ENCODE data around the gene NCKAP5.

Gene NCKAP5

DNA sequence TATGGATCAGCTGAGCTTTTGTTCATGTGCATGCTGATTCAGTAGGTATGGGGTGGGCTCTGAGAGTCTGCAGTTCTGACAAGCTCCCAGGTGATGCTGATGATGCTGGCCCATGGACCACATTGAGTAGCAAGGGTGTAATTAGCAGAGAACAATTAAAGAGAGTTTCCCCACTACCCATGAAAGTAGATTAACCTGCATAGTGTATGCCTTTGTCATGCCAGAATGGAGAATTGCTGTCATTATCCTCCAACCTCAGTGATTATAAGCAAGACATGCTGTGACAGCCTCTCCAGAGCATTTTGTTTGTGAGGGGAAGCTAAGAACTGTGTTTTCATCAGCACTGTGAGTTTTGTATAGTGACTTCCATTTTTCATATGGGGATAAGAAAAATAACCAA is 838.7 kb downstream of the NCKAP5 start:
- Histone ChIP-seq H3K4me3 (ENCODE audit: low read depth in 1 of 2, low read length in 2 of 2) (no peak overlapping the region), H3K27me3 (ENCODE audit: control insufficient read depth in 1 of 2, insufficient read depth in 2 of 2, low read length in 2 of 2) (no peaks in the 10 kb centered on the region), H3K9me3 (ENCODE audit: control insufficient read depth in 1 of 2, low read length in 2 of 2) (no peaks in the 10 kb centered on the region), H3K36me3 (ENCODE audit: control insufficient read depth in 1 of 2, insufficient read depth in 2 of 2, low read length in 2 of 2) (no peaks in the 10 kb centered on the region), H3K27ac (ENCODE audit: low read depth, low read length) (no peak overlapping the region), H3K9ac (ENCODE audit: low read depth in 1 of 2, low read length in 2 of 2) (no peak overlapping the region), H3K4me1 (ENCODE audit: control insufficient read depth in 1 of 2, insufficient read depth in 2 of 2, low read length in 2 of 2) (no peaks in the 10 kb centered on the region)

GRCh38 chr2:132726155-132726554 is 842.1 kb downstream of the NCKAP5 start:
- no peaks in the 10 kb centered on the region for H3K4me1 ChIP-seq (ENCODE audit: control insufficient read depth in 1 of 2, insufficient read depth in 2 of 2, low read length in 2 of 2)
- H3K27ac ChIP-seq (ENCODE audit: low read depth, low read length), result no peak overlapping the region
- H3K9me3 ChIP-seq (ENCODE audit: control insufficient read depth in 1 of 2, low read length in 2 of 2), result no peaks in the 10 kb centered on the region
- H3K36me3 ChIP-seq (ENCODE audit: control insufficient read depth in 1 of 2, insufficient read depth in 2 of 2, low read length in 2 of 2), result no peaks in the 10 kb centered on the region
- no peaks in the 10 kb centered on the region for H3K27me3 ChIP-seq (ENCODE audit: control insufficient read depth in 1 of 2, insufficient read depth in 2 of 2, low read length in 2 of 2)
- no peak overlapping the region for H3K9ac ChIP-seq (ENCODE audit: low read depth in 1 of 2, low read length in 2 of 2)
- no peak overlapping the region for H3K4me3 ChIP-seq (ENCODE audit: low read depth in 1 of 2, low read length in 2 of 2)

DNA sequence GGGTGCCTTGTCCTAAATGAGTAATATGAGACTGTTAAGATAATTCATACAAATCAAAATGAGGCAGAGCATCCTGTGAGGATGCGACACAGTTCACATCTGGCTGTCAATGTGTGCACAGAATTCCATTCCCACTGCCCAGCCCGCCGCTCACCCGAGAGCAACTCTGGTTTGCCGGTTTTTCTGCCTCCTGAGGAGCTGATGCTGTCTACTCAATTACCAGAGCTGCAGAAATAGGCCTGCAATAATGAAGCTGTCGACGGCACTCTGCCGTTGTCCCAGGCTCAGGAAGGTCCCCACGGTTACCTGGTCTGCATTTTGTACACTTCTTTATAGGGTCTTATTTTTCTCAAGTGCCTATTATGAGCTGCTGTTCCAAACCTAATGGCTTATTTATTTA is 842.5 kb downstream of the NCKAP5 start:
- H3K4me1 ChIP-seq (ENCODE audit: control insufficient read depth in 1 of 2, insufficient read depth in 2 of 2, low read length in 2 of 2), result no peaks in the 10 kb centered on the region
- H3K9me3 ChIP-seq (ENCODE audit: control insufficient read depth in 1 of 2, low read length in 2 of 2), result no peaks in the 10 kb centered on the region
- no peak overlapping the region for H3K4me3 ChIP-seq (ENCODE audit: low read depth in 1 of 2, low read length in 2 of 2)
- H3K9ac ChIP-seq (ENCODE audit: low read depth in 1 of 2, low read length in 2 of 2), result no peak overlapping the region
- no peaks in the 10 kb centered on the region for H3K36me3 ChIP-seq (ENCODE audit: control insufficient read depth in 1 of 2, insufficient read depth in 2 of 2, low read length in 2 of 2)
- H3K27me3 ChIP-seq (ENCODE audit: control insufficient read depth in 1 of 2, insufficient read depth in 2 of 2, low read length in 2 of 2), result no peaks in the 10 kb centered on the region
- no peak overlapping the region for H3K27ac ChIP-seq (ENCODE audit: low read depth, low read length)

- H3K9ac ChIP-seq (ENCODE audit: low read depth in 1 of 2, low read length in 2 of 2), result no peak overlapping the region
- no peaks in the 10 kb centered on the region for H3K9me3 ChIP-seq (ENCODE audit: control insufficient read depth in 1 of 2, low read length in 2 of 2)
These were observed 843.1 kb downstream of the NCKAP5 start for GRCh38 chr2:132725148-132725547.

GRCh38 chr2:132721938-132722337 is 846.3 kb downstream of the NCKAP5 start:
- Histone ChIP-seq H3K4me1 (ENCODE audit: control insufficient read depth in 1 of 2, insufficient read depth in 2 of 2, low read length in 2 of 2) (no peaks in the 10 kb centered on the region), H3K9ac (ENCODE audit: low read depth in 1 of 2, low read length in 2 of 2) (no peak overlapping the region), H3K27ac (ENCODE audit: low read depth, low read length) (no peak overlapping the region), H3K36me3 (ENCODE audit: control insufficient read depth in 1 of 2, insufficient read depth in 2 of 2, low read length in 2 of 2) (no peaks in the 10 kb centered on the region), H3K27me3 (ENCODE audit: control insufficient read depth in 1 of 2, insufficient read depth in 2 of 2, low read length in 2 of 2) (no peaks in the 10 kb centered on the region), H3K9me3 (ENCODE audit: control insufficient read depth in 1 of 2, low read length in 2 of 2) (no peaks in the 10 kb centered on the region), H3K4me3 (ENCODE audit: low read depth in 1 of 2, low read length in 2 of 2) (no peak overlapping the region)

More at GRCh38 chr2:132725148-132725547, 843.1 kb downstream of the NCKAP5 start:
- no peaks in the 10 kb centered on the region for H3K4me1 ChIP-seq (ENCODE audit: control insufficient read depth in 1 of 2, insufficient read depth in 2 of 2, low read length in 2 of 2)
- H3K4me3 ChIP-seq (ENCODE audit: low read depth in 1 of 2, low read length in 2 of 2), result no peak overlapping the region
- no peak overlapping the region for H3K27ac ChIP-seq (ENCODE audit: low read depth, low read length)
- H3K36me3 ChIP-seq (ENCODE audit: control insufficient read depth in 1 of 2, insufficient read depth in 2 of 2, low read length in 2 of 2), result no peaks in the 10 kb centered on the region
- no peaks in the 10 kb centered on the region for H3K27me3 ChIP-seq (ENCODE audit: control insufficient read depth in 1 of 2, insufficient read depth in 2 of 2, low read length in 2 of 2)

GRCh38 chr2:132720393-132720792 is 847.9 kb downstream of the NCKAP5 start:
- no peaks in the 10 kb centered on the region for H3K36me3 ChIP-seq (ENCODE audit: control insufficient read depth in 1 of 2, insufficient read depth in 2 of 2, low read length in 2 of 2)
- no peaks in the 10 kb centered on the region for H3K27me3 ChIP-seq (ENCODE audit: control insufficient read depth in 1 of 2, insufficient read depth in 2 of 2, low read length in 2 of 2)
- H3K4me1 ChIP-seq (ENCODE audit: control insufficient read depth in 1 of 2, insufficient read depth in 2 of 2, low read length in 2 of 2), result no peaks in the 10 kb centered on the region
- no peak overlapping the region for H3K27ac ChIP-seq (ENCODE audit: low read depth, low read length)
- H3K9ac ChIP-seq (ENCODE audit: low read depth in 1 of 2, low read length in 2 of 2), result no peak overlapping the region
- no peaks in the 10 kb centered on the region for H3K9me3 ChIP-seq (ENCODE audit: control insufficient read depth in 1 of 2, low read length in 2 of 2)
- H3K4me3 ChIP-seq (ENCODE audit: low read depth in 1 of 2, low read length in 2 of 2), result no peak overlapping the region

DNA sequence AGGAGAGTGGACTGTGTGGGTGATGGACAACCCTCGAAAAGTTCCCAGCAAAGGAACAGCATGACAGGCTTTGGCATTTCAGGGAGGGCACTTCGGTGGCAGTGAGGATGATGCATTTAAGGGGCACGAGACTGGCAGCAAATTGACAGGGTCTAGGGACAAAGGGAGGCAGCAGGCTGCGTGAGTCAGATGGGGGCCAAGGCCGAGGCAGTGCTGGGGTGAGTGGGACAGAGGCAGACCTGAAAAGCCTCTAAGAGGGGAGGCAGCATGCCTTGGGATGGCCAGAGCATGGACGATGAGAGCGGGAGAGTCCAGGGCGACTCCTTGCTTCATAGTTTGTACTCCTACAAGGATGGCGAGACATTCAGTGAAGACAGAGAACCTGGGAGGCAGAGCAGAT is 848.8 kb downstream of the NCKAP5 start:
- no peak overlapping the region for H3K27ac ChIP-seq (ENCODE audit: low read depth, low read length)
- H3K4me3 ChIP-seq (ENCODE audit: low read depth in 1 of 2, low read length in 2 of 2), result no peak overlapping the region
- no peaks in the 10 kb centered on the region for H3K9me3 ChIP-seq (ENCODE audit: control insufficient read depth in 1 of 2, low read length in 2 of 2)
- H3K9ac ChIP-seq (ENCODE audit: low read depth in 1 of 2, low read length in 2 of 2), result no peak overlapping the region
- H3K4me1 ChIP-seq (ENCODE audit: control insufficient read depth in 1 of 2, insufficient read depth in 2 of 2, low read length in 2 of 2), result no peaks in the 10 kb centered on the region
- H3K27me3 ChIP-seq (ENCODE audit: control insufficient read depth in 1 of 2, insufficient read depth in 2 of 2, low read length in 2 of 2), result no peaks in the 10 kb centered on the region
- H3K36me3 ChIP-seq (ENCODE audit: control insufficient read depth in 1 of 2, insufficient read depth in 2 of 2, low read length in 2 of 2), result no peaks in the 10 kb centered on the region

- H3K27ac ChIP-seq (ENCODE audit: low read depth, low read length), result no peak overlapping the region
- H3K36me3 ChIP-seq (ENCODE audit: control insufficient read depth in 1 of 2, insufficient read depth in 2 of 2, low read length in 2 of 2), result no peaks in the 10 kb centered on the region
- H3K9ac ChIP-seq (ENCODE audit: low read depth in 1 of 2, low read length in 2 of 2), result no peak overlapping the region
- no peaks in the 10 kb centered on the region for H3K9me3 ChIP-seq (ENCODE audit: control insufficient read depth in 1 of 2, low read length in 2 of 2)
- H3K4me1 ChIP-seq (ENCODE audit: control insufficient read depth in 1 of 2, insufficient read depth in 2 of 2, low read length in 2 of 2), result no peaks in the 10 kb centered on the region
- no peak overlapping the region for H3K4me3 ChIP-seq (ENCODE audit: low read depth in 1 of 2, low read length in 2 of 2)
- H3K27me3 ChIP-seq (ENCODE audit: control insufficient read depth in 1 of 2, insufficient read depth in 2 of 2, low read length in 2 of 2), result no peaks in the 10 kb centered on the region
These were observed 851.3 kb downstream of the NCKAP5 start for GRCh38 chr2:132716954-132717353.

DNA sequence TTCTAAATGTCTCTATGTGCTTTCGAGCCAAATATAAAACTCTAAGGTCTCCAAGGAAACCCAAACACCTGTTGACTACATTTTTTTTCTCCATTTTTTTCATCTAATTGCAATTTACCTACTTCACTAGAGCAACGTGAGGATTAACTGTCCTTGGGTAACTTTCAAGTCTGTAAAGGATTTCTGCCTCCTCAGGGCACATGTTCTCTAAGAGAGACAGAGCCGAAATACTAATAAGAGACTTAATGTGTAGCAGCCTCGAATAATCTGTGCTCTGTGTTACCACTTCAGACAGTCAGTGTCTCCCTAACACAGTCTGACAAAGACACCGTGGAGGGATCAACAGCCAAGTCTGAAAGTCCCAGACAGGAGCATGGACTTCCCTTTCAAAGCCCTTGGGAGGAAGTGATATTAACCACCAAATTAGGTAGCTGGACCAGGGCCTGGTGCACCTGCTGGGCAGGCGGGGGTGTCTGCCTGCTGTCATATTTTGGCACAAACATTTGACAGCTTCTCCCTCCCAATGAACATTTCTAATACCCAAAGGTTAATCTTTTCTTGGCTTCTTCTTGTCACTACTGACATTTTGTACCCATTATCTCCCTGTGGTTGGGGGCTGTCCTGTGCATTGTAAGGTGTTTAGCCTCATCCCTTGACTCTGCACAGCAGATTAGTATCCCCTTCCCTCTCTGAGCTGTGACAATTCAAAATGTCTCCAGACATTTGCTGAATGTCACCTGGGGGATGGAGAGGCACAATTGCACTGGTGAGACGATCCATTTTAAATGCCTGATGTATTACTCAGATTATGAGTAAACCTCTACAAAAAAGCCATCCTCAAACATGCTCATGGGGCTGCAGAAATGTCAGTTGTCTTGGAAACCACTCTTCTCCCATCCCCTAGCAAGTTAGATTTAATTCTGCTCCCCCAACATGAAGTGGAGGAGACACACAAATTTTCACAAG is 852.6 kb downstream of the NCKAP5 start:
- Histone ChIP-seq H3K9ac (ENCODE audit: low read depth in 1 of 2, low read length in 2 of 2) (no peak overlapping the region), H3K4me1 (ENCODE audit: control insufficient read depth in 1 of 2, insufficient read depth in 2 of 2, low read length in 2 of 2) (no peaks in the 10 kb centered on the region), H3K36me3 (ENCODE audit: control insufficient read depth in 1 of 2, insufficient read depth in 2 of 2, low read length in 2 of 2) (no peaks in the 10 kb centered on the region), H3K9me3 (ENCODE audit: control insufficient read depth in 1 of 2, low read length in 2 of 2) (no peaks in the 10 kb centered on the region), H3K4me3 (ENCODE audit: low read depth in 1 of 2, low read length in 2 of 2) (no peak overlapping the region), H3K27ac (ENCODE audit: low read depth, low read length) (no peak overlapping the region), H3K27me3 (ENCODE audit: control insufficient read depth in 1 of 2, insufficient read depth in 2 of 2, low read length in 2 of 2) (no peaks in the 10 kb centered on the region)

GRCh38 chr2:132703396-132703795 is 864.9 kb downstream of the NCKAP5 start:
- Histone ChIP-seq H3K27ac (ENCODE audit: low read depth, low read length) (no peak overlapping the region), H3K4me3 (ENCODE audit: low read depth in 1 of 2, low read length in 2 of 2) (no peak overlapping the region), H3K9ac (ENCODE audit: low read depth in 1 of 2, low read length in 2 of 2) (no peak overlapping the region), H3K27me3 (ENCODE audit: control insufficient read depth in 1 of 2, insufficient read depth in 2 of 2, low read length in 2 of 2) (no peaks in the 10 kb centered on the region), H3K4me1 (ENCODE audit: control insufficient read depth in 1 of 2, insufficient read depth in 2 of 2, low read length in 2 of 2) (no peaks in the 10 kb centered on the region), H3K36me3 (ENCODE audit: control insufficient read depth in 1 of 2, insufficient read depth in 2 of 2, low read length in 2 of 2) (no peaks in the 10 kb centered on the region), H3K9me3 (ENCODE audit: control insufficient read depth in 1 of 2, low read length in 2 of 2) (no peaks in the 10 kb centered on the region)
